DMS53 (cell line): Measurements from ENCODE around the gene PDCD1LG2.

Experiments
- DNase-seq: peaks from one replicate; lab custom pipeline; 2025; lab: John Stamatoyannopoulos, UW

PDCD1LG2 gene

DNA sequence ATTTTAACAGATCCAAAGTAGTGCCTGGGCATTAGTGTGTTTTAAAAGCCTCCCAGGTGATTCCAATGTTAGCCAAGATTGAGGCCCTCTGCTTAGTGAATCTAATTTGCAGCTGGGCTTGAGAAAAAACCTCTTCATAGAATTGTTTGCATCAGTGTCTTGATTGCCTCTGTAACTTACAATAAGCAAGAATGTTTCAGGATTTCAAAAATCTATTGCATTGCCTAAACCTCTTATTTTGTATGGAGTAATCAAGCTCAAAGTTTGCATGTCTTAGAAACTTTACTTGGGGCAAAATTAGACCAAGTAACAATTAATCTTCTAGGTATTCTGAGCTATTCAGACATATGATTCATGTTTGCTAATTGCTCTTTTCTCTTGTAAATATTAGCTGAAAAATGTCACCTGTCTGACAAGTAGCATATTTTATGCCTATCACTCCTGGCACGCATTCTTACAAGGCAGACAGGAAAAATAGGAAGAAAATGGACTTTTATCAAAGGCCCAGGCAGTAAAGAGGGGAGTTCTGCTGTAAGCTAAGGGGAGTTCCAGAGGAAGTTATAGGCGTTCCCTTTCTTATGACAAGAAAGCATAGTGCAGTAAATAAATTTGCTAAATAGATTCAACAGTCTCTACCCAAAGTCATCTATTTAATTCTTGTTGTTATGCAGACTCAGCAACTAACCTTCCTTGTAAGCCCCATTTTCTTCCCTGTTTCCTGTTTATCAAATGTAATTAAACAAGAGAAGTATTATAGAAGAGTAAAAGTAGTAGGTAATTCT lies 21.0 kb downstream of the PDCD1LG2 start:
- DNase-seq, result no peak

- DNase-seq, result no peak
Observed at GRCh38 chr9:5532306-5532705, 22.0 kb downstream of the PDCD1LG2 start.

DNA sequence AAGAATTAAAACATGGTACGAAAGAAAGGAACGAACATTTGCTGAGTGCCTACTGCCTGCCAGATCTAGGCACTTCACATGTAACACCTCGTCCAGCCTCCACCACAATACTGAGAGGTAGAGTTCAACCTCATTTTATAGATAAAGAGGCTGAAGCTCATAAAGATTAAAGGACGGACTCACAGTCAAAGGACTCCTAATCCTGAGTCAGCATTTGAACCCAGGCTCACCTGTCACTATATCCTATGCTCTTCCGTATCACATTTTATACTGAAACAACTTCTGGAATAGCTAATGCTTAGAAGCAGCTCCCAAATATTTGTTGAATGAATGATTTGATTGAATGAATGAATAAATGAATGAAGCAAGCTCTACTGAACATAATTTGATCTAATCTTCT lies 22.5 kb downstream of the PDCD1LG2 start:
- DNase-seq, result no peak

GRCh38 chr9:5536684-5537083 lies 26.4 kb downstream of the PDCD1LG2 start:
- no peak for DNase-seq

DNA sequence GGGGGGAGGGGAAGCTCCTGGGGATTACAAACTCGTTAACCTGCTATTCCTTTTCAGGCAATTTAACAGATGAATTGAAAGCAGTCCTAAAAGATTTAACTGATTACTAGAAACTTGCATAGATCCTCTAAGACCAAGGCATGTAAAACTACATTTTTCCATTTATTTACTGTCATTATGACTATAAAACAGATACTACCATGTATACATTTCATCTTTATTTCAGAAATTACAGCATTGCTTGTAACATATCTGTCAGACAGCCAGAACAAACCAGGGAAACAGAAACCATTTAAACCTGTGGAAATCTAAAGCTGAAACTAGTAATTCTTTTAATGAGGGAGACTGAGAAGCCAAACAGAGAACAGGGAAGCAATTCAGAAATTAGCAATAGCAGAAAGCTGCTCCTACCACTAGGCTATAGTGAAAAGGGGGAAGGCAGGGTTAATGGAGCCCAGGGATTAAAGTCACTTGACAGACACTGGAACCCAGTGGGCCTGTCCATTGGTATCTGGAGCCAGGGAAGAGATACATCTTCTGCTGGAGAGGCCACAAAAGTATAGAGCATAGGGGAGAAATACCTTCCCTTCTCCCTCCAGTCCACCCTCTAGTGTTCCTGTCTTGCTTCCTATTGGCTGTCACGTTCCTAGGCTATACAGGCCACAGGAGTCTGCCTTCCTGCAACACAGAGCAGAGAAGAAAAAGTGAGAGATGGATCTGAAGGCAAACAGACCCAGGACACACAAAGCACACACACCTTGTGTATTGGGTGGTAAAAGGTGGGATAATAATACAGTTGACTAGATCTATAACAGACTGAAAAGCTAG lies 33.8 kb downstream of the PDCD1LG2 start:
- DNase-seq, result no peak

- DNase-seq, result no peak
Observed at GRCh38 chr9:5549658-5550650, 39.6 kb downstream of the PDCD1LG2 start.

DNA sequence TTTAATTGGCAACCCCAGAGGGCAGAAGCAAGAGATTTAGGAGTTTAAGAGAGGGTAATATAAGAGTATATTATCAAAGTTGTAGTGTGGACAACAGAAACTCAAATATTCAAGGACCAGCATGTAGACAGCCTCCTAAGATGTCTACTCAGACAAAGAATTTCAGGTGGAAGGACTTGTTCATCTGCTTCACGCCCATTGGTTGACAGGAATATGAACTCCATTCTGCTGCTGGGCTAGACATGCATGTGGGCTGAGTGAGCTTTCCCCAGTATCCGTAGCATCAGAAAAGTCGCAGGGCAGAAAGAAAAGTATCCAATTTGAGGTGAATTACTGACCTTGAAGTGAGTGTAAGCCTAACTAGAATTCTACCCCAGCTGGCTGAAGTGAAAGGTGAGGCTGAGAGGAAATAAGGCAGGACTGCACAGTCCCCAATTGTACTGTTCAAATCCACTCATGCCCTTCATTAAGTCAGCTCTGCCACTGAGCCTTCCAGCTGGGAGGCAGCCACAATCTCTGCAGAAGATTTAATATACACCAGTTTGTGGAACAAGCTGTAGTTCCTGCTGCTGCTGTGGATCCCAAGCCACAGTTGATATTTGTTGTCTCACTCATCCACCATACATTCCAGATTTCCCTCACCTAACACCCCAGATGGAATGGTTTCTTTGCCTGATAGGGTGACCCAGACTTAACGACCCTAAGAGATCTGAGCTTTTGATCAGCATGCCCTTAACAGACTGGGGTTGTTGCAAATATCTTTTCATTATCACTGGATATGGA lies 41.2 kb downstream of the PDCD1LG2 start:
- DNase-seq, result no peak

DNA sequence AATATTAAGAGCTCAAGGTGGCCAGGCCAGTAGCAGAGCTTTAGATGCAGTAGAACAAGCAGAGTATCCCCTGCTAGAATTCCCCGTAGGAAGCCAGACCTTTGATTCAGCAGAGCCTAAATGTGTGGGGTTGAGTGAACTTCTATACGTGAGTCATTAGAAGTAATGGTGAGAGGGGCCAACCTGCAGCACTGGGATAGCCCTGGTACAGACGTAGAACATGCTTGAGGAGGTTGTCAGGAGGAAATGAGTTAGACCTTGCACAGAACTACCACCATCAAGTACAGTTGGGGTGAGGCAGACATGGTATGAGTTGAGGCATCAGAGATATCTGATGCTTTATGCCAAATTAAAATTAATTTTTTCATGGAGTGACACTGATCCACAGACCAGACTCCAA lies 42.0 kb downstream of the PDCD1LG2 start:
- no peak for DNase-seq

DNA sequence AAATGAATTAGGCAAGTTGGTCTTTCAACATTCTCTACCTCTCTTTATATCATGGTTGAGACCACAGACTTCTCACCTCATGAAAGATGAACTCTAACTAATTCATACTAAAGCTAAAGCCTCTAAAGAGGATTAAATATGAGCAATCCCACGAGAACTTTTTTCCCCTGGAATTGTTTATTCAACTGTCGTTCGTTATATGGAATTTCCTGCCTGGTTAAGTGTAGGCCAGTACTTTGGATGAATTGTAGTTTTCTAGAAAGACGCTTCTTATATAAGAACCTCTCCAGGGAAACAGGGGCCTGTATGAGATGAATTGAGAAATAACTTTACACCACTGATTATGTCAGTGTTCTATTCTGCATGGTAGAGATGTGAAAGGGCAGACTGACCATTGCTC lies 42.9 kb downstream of the PDCD1LG2 start:
- DNase-seq, result no peak

DNA sequence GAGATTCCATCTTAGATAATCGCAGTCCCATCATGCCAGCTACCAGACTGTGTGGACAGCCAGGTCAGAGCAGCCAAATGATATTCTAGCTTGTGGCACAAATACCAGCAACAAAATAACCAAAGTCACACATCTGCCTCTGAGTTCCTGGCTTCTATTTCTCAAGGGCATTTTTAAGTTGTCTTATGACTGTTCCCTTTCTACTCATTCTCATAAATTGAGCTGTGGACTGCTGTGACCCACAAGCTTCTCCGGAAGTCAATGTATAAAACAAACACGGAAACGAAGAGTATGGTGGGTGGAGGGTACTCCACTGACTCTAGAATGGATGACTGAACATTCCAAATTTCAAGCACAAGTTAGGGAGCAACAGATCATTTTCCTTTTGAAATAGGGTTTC lies 43.9 kb downstream of the PDCD1LG2 start:
- no peak for DNase-seq

- DNase-seq, result no peak
Observed at GRCh38 chr9:5556101-5556705, 45.9 kb downstream of the PDCD1LG2 start.

- DNase-seq, result no peak
Observed at GRCh38 chr9:5557606-5558587, 47.6 kb downstream of the PDCD1LG2 start.

- DNase-seq, result no peak
Observed at GRCh38 chr9:5559659-5560058, 49.3 kb downstream of the PDCD1LG2 start.

GRCh38 chr9:5560443-5561100 lies 50.2 kb downstream of the PDCD1LG2 start:
- DNase-seq, result no peak

GRCh38 chr9:5561828-5562488 lies 51.6 kb downstream of the PDCD1LG2 start:
- no peak for DNase-seq

DNA sequence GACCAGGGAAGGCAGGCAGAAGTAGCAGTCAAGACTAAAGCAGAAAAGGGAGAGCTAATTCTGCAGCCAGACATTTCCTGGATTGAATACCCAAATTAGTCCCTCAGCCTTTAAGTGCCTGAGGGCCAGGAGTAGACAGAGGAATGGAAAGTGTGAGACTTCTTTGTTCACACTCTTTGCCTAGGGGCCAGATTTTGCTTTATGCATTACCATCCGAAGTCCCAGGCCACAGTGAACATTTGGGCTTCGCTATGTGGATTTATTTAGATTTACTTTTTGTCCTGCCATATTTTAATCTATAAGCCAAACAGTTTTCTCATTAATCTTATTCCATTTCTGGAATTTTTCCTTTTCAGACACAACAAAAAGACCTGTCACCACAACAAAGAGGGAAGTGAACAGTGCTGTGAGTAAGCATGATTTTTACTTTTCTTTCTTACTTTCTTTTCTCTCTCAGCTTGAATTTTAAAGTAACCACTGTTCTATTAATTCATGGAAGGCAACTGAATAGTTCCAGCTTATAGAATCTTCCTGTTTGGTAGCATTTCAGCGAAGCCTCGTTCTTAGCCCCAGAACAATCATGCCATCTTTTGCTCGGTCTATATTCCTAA lies 52.6 kb downstream of the PDCD1LG2 start:
- DNase-seq, result no peak

GRCh38 chr9:5563417-5563815 lies 53.1 kb downstream of the PDCD1LG2 start:
- no peak for DNase-seq

DNA sequence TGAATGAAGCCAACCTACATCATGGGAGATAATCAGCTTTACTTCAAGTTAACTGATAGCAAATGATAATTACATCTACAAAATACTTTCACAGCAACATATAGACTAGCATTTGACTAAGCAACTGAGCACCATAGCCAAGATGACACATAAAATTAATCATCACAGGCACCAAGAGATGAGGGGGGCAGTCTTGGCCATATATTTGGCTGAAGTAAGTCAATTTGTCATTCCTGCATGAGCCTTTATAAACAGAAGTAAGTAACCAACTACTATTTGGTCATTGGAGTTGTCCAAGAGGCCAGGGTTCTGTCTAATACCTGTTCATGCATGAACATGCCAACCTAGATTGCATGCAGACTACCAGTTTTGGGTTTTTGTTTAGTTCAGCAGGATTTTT lies 53.6 kb downstream of the PDCD1LG2 start:
- no peak for DNase-seq
